Endodermal cell (in vitro differentiated cells): ENCODE data around the gene LRTM2. TPM values are rescaled to one million over a fixed set of nuclear protein-coding genes. Genes with fewer than 3 reads are reported as not detected.
A peak's percentile ranks its signal among the peaks of the same experiment; 100 is the strongest.

Source experiments
- DNase-seq: peaks from one replicate; pipeline ENCODE4 v3.0.0-alpha.2; 2017
- H3K27ac ChIP-seq: 2 replicates; pipeline ENCODE4 v1.5.1; 2013; ENCODE audit warnings: mild to moderate bottlenecking, low read depth, low read length, moderate library complexity
- H3K27me3 ChIP-seq: 2 replicates; pipeline ENCODE4 v1.6.1; 2013; ENCODE audit warnings: mild to moderate bottlenecking, low read length, moderate library complexity; ENCODE audit not compliant: insufficient read depth, control insufficient read depth, poor library complexity, severe bottlenecking
- H3K36me3 ChIP-seq: 2 replicates; pipeline ENCODE4 v1.7.0; 2013; ENCODE audit warnings: mild to moderate bottlenecking, low read length, moderate library complexity; ENCODE audit not compliant: control insufficient read depth, insufficient read depth
- H3K4me1 ChIP-seq: one replicate; pipeline ENCODE4 v1.7.0; 2013; ENCODE audit warnings: low read length; ENCODE audit not compliant: control insufficient read depth, insufficient read depth
- H3K4me3 ChIP-seq: 2 replicates; pipeline ENCODE4 v1.5.1; 2013; ENCODE audit warnings: mild to moderate bottlenecking, low read length, moderate library complexity
- H3K9ac ChIP-seq: 2 replicates; pipeline ENCODE4 v1.6.1; 2013; ENCODE audit warnings: mild to moderate bottlenecking, low read length, moderate library complexity; ENCODE audit not compliant: poor library complexity, severe bottlenecking; ENCODE audit errors: extremely low read depth
- H3K9me3 ChIP-seq: 2 replicates; pipeline ENCODE4 v1.6.1; 2013; ENCODE audit warnings: mild to moderate bottlenecking, low read length, moderate library complexity; ENCODE audit not compliant: control insufficient read depth
- H3K27ac Mint-ChIP-seq: 2 replicates; pipeline ENCODE4 v1.8.0; 2020; ENCODE audit warnings: mixed read lengths
- H3K27me3 Mint-ChIP-seq: 2 replicates; pipeline ENCODE4 v1.8.0; 2021; ENCODE audit warnings: mild to moderate bottlenecking, mixed read lengths; ENCODE audit not compliant: insufficient read depth
- H3K36me3 Mint-ChIP-seq: 2 replicates; pipeline ENCODE4 v1.8.0; 2020; ENCODE audit warnings: low read depth, mixed read lengths
- H3K4me1 Mint-ChIP-seq: 2 replicates; pipeline ENCODE4 v1.8.0; 2020; ENCODE audit warnings: mixed read lengths
- H3K4me3 Mint-ChIP-seq: 2 replicates; pipeline ENCODE4 v1.8.0; 2020; ENCODE audit warnings: mild to moderate bottlenecking, moderate library complexity, mixed read lengths
- H3K9me3 Mint-ChIP-seq: 2 replicates; pipeline ENCODE4 v1.8.0; 2020; ENCODE audit warnings: mild to moderate bottlenecking, mixed read lengths
- WGBS, 2 experiments: methylation state at CpG; one replicate each; pipeline versions ENCODE4 v1.1.5 to v1.1.7; 2013; ENCODE audit warnings: missing lambda C conversion rate in 2 of 2, mixed read lengths in 1 of 2; ENCODE audit not compliant: insufficient coverage in 1 of 2, insufficient read length in 1 of 2; 5-methylcytosine and 5-hydroxymethylcytosine counted together
- total RNA-seq, 2 donors: library from RNA; stranded (reverse); fragmentation: NEBNext Ultra II Directional in 1 of 2; extraction: Animal tissue kit (Norgen Biotek cat#: 25700) in 1 of 2; gene quantifications; 2 replicates in 1 of 2; 3 replicates in 1 of 2; pipeline ENCODE4 v1.2.1, GENCODE V29; 2021
- TF ChIP-seq, protein P1 (sequence below): fragments of 200-600 bp; sonication (generic); conservative IDR thresholded peaks from 2 replicates; pipeline ENCODE4 v1.5.0; 2021; ENCODE audit warnings: antibody characterized with exemption, mild to moderate bottlenecking

LRTM2 gene
- total RNA-seq, 2 donors from 2014 or later: 0.40 TPM

DNA sequence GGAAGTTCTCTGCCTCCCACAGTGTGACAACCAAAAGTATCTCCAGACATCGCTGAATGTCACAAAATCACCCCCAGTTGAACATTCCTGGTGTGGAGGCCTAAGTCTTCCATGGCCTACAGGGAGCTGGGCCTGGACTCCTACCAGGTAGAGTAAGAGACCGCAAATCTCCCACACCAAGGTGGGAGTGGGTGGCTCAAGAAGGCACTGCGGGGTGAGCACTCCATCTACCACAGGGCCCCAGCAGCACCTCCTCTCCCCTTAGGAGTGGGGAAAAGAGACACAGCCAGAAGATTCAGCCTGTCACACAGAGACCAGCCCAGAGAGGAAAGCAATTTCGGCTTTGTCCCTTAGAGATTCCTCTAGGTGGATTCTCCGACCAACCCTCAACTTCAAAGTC, 25.5 kb downstream of the LRTM2 start:
- Mint-ChIP-seq H3K36me3 (no peaks in the 10 kb centered on the region), H3K4me3 (no peak overlapping the region), H3K4me1 (peaks cover 18% of the 10 kb centered on the region), H3K27me3 (peaks cover 1% of the 10 kb centered on the region), H3K9me3 (no peaks in the 10 kb centered on the region), H3K27ac (no peak overlapping the region)
- TF ChIP-seq, protein P1, sequence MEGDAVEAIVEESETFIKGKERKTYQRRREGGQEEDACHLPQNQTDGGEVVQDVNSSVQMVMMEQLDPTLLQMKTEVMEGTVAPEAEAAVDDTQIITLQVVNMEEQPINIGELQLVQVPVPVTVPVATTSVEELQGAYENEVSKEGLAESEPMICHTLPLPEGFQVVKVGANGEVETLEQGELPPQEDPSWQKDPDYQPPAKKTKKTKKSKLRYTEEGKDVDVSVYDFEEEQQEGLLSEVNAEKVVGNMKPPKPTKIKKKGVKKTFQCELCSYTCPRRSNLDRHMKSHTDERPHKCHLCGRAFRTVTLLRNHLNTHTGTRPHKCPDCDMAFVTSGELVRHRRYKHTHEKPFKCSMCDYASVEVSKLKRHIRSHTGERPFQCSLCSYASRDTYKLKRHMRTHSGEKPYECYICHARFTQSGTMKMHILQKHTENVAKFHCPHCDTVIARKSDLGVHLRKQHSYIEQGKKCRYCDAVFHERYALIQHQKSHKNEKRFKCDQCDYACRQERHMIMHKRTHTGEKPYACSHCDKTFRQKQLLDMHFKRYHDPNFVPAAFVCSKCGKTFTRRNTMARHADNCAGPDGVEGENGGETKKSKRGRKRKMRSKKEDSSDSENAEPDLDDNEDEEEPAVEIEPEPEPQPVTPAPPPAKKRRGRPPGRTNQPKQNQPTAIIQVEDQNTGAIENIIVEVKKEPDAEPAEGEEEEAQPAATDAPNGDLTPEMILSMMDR: no peak
- H3K36me3 ChIP-seq: no peaks in the 10 kb centered on the region
- no peaks in the 10 kb centered on the region for H3K9me3 ChIP-seq
- WGBS, 2 experiments: 94 to 100% methylated on average over 4 to 5 of the region's 5 CpGs
- H3K4me1 ChIP-seq: no peaks in the 10 kb centered on the region
- no peak overlapping the region for H3K27ac ChIP-seq
- no peak overlapping the region for H3K4me3 ChIP-seq
- H3K9ac ChIP-seq: no peak overlapping the region
- DNase-seq: no peak
- H3K27me3 ChIP-seq: no peaks in the 10 kb centered on the region

DNA sequence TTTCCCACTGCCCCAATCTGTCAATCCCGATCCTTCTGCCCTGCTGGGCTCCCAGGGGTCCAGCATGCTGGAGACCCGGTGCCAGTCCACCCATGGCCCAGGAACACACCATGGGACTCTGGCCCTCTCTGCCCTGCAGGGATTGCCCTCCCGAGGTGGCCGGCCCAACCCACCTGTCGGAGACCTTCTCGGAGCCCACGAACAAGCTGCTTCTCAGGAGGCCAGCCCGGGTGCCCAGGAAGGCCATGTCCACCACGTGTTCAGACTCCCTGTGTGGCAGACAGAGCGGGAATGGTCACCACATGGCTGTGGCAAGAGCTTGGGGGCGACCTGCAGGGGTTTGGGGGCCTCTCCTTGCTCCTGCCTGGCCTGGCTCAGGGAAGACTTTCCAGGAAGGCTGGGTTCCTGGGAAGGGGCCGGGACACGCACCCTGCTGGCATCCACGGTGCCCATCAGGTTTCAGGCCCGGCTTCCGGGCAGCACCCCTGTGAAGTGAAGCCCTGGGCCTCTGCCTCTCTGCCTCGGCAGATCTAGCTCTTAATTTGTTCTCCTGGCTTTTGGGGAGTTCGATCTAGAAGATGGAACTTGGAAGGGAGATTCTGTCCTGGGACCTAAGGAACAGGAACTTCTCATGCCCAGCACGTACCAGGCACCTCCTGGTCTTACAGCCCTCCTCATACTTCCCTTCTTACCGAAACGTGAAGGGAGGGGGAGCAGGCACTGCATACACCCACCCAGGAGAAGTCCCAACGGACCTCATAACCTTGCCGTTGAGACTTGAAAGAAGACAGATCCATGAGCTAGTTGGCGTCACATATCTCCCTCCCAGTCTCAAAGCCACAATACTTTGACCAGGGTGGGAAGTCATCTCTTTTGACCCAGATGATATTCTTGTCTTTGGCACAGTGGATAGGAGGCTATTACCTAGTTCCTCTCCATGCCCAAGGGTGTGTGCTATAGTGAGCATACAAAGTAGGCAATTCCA, 26.3 kb downstream of the LRTM2 start:
- no peak for DNase-seq
- Mint-ChIP-seq H3K4me3 (no peak overlapping the region), H3K27me3 (peaks cover 1% of the 10 kb centered on the region), H3K4me1 (peaks cover 18% of the 10 kb centered on the region), H3K27ac (no peak overlapping the region), H3K9me3 (no peaks in the 10 kb centered on the region), H3K36me3 (no peaks in the 10 kb centered on the region)
- TF ChIP-seq, protein P1: no peak
- no peaks in the 10 kb centered on the region for H3K36me3 ChIP-seq
- WGBS, 2 experiments: 89 to 93% methylated on average over 18 to 24 of the region's 24 CpGs
- H3K4me1 ChIP-seq: no peaks in the 10 kb centered on the region
- H3K4me3 ChIP-seq: no peak overlapping the region
- H3K9ac ChIP-seq: no peak overlapping the region
- H3K9me3 ChIP-seq: no peaks in the 10 kb centered on the region
- no peaks in the 10 kb centered on the region for H3K27me3 ChIP-seq
- H3K27ac ChIP-seq: no peak overlapping the region

DNA sequence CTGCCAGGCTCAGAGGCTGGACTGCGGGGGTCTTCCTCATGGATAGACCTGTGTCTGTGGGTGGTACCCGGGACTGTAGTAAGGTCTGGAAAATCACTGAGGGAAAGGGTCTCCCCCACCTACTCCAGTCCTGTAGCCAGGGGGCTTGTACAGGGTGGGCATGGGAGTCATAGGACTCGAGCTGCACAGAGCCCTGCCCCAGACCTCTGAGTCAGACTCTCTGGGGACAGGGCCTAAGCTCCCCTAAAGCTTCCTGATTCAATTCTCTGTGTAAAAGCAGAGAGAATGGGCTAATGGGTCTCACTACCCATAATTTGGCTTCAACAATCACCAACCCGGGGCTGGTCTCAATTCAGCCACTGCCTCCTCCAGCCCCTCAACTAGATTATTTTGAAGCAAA, 27.0 kb downstream of the LRTM2 start:
- H3K4me3 Mint-ChIP-seq: no peak overlapping the region
- 76 to 100% methylated on average over 1 to 4 of the region's 4 CpGs for WGBS, 2 experiments
- Histone ChIP-seq H3K27ac (no peak overlapping the region), H3K9me3 (no peaks in the 10 kb centered on the region), H3K9ac (no peak overlapping the region), H3K27me3 (no peaks in the 10 kb centered on the region), H3K4me3 (no peak overlapping the region), H3K36me3 (no peaks in the 10 kb centered on the region), H3K4me1 (no peaks in the 10 kb centered on the region)
- H3K27me3 Mint-ChIP-seq: peaks cover 1% of the 10 kb centered on the region
- H3K9me3 Mint-ChIP-seq: no peaks in the 10 kb centered on the region
- TF ChIP-seq, protein P1: no peak
- no peak overlapping the region for H3K27ac Mint-ChIP-seq
- peak; percentile 38 for DNase-seq
- H3K36me3 Mint-ChIP-seq: no peaks in the 10 kb centered on the region
- H3K4me1 Mint-ChIP-seq: peaks cover 18% of the 10 kb centered on the region
